Measurements from ENCODE around the gene PSTPIP1. TPM values are rescaled to one million over a fixed set of nuclear protein-coding genes. Genes with fewer than 3 reads are reported as not detected.
A peak's percentile ranks its signal among the peaks of the same experiment; 100 is the strongest.

The PSTPIP1 gene
- total RNA-seq, 1 donor from 2014 or later: 18.4 TPM

DNA sequence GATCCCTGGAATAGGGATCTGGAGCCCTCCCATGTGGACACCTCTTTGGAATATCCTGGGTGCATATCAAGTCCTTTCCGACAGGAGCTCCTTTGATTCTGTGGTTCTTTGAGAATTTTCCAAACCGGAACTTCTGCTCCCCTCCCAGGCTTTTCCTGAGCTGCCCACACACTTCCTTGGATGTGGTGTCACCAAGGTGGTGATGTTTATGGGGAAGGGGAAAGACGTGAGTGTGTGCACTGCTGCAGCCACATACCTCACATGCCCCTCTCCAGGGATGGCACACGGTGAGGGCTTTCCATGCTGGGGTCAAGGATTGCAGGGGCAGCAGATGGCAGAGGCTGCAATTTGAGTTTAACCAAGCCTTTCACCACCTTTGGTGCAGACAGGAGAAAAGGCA is 27.9 kb upstream of the PSTPIP1 start:
- ATAC-seq: no peak
- H3K27me3 ChIP-seq (ENCODE audit: low read depth): no peaks in the 10 kb centered on the region
- intact Hi-C loops (cut with DNase I): no loop called here
- H3K9me3 ChIP-seq: no peaks in the 10 kb centered on the region
- no peak overlapping the region for H3K4me3 ChIP-seq
- DNase-seq: no peak
- H3K36me3 ChIP-seq: no peaks in the 10 kb centered on the region
- no peaks in the 10 kb centered on the region for H3K4me1 ChIP-seq
- TF ChIP-seq, protein P1, sequence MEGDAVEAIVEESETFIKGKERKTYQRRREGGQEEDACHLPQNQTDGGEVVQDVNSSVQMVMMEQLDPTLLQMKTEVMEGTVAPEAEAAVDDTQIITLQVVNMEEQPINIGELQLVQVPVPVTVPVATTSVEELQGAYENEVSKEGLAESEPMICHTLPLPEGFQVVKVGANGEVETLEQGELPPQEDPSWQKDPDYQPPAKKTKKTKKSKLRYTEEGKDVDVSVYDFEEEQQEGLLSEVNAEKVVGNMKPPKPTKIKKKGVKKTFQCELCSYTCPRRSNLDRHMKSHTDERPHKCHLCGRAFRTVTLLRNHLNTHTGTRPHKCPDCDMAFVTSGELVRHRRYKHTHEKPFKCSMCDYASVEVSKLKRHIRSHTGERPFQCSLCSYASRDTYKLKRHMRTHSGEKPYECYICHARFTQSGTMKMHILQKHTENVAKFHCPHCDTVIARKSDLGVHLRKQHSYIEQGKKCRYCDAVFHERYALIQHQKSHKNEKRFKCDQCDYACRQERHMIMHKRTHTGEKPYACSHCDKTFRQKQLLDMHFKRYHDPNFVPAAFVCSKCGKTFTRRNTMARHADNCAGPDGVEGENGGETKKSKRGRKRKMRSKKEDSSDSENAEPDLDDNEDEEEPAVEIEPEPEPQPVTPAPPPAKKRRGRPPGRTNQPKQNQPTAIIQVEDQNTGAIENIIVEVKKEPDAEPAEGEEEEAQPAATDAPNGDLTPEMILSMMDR (IDR thresholded peaks at IDR 0.05): no peak
- no peak overlapping the region for H3K27ac ChIP-seq

DNA sequence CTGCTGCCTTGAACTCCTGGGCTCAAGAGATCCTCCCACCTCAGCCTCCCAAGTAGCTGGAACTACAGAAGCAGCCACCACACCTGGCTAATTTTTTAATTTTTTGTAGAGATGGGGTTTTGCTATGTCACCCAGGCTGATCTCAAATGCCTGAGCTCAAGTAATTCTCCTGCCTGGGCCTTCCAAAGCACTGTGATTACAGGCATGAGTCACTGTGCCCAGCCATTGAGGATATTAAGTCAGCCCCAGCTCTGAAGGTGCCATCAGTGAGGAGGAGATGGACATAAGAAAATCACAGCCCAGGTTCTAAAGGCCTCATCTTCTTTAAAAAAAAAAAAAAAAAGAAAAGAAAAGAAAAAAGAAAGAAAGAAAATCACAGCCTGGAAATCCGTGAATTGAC is 26.6 kb upstream of the PSTPIP1 start:
- ATAC-seq: no peak

DNA sequence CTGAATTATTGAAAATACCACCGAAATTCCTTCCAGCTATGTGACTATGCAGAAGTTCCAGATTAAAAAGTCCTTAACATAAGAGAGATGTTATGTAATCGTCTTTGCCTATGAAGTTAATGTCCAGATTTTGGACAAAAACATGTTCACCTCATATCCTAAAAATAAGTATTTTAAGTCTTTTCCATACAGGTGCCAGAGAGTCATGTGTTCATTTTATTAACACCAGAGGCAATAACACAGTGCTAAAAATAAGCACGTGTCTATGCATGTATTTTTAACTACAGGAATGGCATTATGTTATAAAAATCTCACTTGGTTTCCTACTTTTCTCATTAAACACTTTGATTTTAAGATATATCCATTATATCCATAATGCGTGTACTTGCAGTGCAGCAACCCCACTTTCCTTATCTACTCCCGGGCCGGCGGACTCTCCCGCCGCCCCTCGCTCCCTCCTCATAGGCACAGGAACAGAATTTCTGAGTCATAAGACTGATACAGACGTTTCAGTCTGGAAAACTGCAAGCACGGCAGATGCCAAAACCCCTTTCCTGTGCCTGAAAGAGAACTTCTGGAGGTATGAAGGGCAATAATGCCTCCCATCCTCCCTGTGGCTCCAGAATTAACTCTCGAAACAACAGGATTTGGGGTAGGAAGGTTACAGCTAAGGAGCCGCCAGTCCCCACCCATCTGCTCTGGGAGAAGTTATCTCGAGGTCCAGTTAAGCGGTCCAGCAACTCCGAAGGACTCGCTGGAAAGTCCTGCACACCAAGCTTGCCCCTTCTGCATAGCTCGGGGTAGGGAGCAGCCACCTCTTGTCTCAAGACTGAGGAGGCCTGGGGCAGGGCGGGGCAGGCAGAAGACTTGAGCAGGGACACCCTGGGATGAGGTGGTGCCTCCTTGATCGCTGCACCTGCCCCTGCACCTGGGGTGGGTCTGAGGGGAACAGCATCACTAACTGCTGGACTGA is 22.3 kb upstream of the PSTPIP1 start:
- H3K27ac ChIP-seq: no peak overlapping the region

More for the DNA sequence above, 26.6 kb upstream of the PSTPIP1 start:
- Histone ChIP-seq H3K27me3 (ENCODE audit: low read depth) (no peaks in the 10 kb centered on the region), H3K27ac (no peak overlapping the region), H3K9me3 (no peaks in the 10 kb centered on the region), H3K4me3 (no peak overlapping the region), H3K36me3 (no peaks in the 10 kb centered on the region), H3K4me1 (no peaks in the 10 kb centered on the region)
- TF ChIP-seq, protein P1 (IDR thresholded peaks at IDR 0.05): no peak
- intact Hi-C loops (cut with DNase I): no loop called here
- no peak for DNase-seq

DNA sequence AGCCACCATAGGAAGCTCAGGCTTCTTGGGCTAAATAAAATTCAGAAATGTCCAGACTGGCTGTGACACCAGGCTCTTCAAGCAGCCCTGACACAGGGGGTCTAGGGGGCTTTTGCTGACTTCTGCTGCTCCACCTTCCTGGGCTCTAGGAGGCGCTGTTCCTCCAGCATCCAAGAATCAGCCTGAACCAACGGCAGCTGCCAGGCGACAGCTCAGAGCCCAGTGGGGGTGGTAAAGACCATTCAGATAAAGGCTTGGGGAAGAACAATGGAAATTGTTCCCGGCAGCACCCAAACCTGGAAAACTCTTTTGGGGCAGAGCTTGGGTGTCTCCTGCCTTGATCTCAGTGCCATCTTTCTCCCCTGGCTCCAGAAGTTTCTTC is 21.6 kb upstream of the PSTPIP1 start:
- peak; percentile 60 for DNase-seq
- intact Hi-C loops (cut with DNase I): no loop called here

More for the DNA sequence above, 22.3 kb upstream of the PSTPIP1 start:
- no peaks in the 10 kb centered on the region for H3K27me3 ChIP-seq (ENCODE audit: low read depth)
- H3K36me3 ChIP-seq: no peaks in the 10 kb centered on the region
- DNase-seq: no peak
- H3K4me3 ChIP-seq: no peak overlapping the region
- ATAC-seq: peak; percentile 43 to 50
- TF ChIP-seq, protein P1 (IDR thresholded peaks at IDR 0.05): no peak
- H3K9me3 ChIP-seq: no peaks in the 10 kb centered on the region
- intact Hi-C loops (cut with DNase I): no loop called here
- no peaks in the 10 kb centered on the region for H3K4me1 ChIP-seq

DNA sequence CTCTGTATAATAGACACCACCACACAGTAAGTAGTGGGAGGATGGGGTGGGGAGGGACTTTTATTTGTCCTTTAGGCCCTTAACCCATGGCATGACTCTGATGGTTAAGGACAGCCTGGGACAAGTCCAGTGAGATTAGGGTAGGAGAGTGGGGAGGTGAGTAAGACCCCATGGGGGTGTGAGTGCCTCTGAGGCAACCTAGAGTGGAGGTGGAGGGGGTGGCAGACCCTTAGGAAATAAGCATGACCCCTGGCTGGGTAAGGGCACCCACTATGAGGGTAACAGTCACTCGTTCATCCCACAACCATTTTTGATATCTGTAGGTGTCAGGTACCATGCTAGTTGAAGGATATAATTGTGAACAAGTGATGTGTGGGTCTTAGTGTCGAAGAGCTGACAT is 21.0 kb upstream of the PSTPIP1 start:
- DNase-seq (no peak), ATAC-seq (peak in 1 of 2 donors; percentile 11)
- intact Hi-C loops (cut with DNase I): no loop called here

More for the DNA sequence above, 21.6 kb upstream of the PSTPIP1 start:
- no peak overlapping the region for H3K4me3 ChIP-seq
- TF ChIP-seq, protein P1 (IDR thresholded peaks at IDR 0.05): peak; percentile 52
- ATAC-seq: peak; percentile 41 to 65
- H3K27ac ChIP-seq: no peak overlapping the region
- no peaks in the 10 kb centered on the region for H3K36me3 ChIP-seq
- no peaks in the 10 kb centered on the region for H3K4me1 ChIP-seq
- no peaks in the 10 kb centered on the region for H3K9me3 ChIP-seq
- no peaks in the 10 kb centered on the region for H3K27me3 ChIP-seq (ENCODE audit: low read depth)

More for the DNA sequence above, 21.0 kb upstream of the PSTPIP1 start:
- Histone ChIP-seq H3K4me1 (no peaks in the 10 kb centered on the region), H3K36me3 (no peaks in the 10 kb centered on the region), H3K4me3 (no peak overlapping the region), H3K9me3 (no peaks in the 10 kb centered on the region), H3K27ac (no peak overlapping the region), H3K27me3 (ENCODE audit: low read depth) (no peaks in the 10 kb centered on the region)
- TF ChIP-seq, protein P1 (IDR thresholded peaks at IDR 0.05): no peak
